GM12878 (cell line): Measurements from ENCODE around the gene NCL. TPM values are rescaled to one million over a fixed set of nuclear protein-coding genes. Genes with fewer than 3 reads are reported as not detected.

Experiments
- EP300 ChIP-seq, 2 experiments: fragments of 150-350 bp in 1 of 2; IDR thresholded peaks; 2 replicates each; pipeline ENCODE4 v1.6.1; 2011 to 2012; ENCODE audit warnings: low read depth in 2 of 2, low read length in 2 of 2, borderline replicate concordance in 1 of 2, improper control_type of control experiment in 1 of 2, inconsistent platforms in 1 of 2; ENCODE audit not compliant: control insufficient read depth in 1 of 2
- ESRRA ChIP-seq: IDR thresholded peaks from 2 replicates; pipeline ENCODE4 v1.6.1; 2012; ENCODE audit warnings: mild to moderate bottlenecking, low read length, improper control_type of control experiment
- EZH2 ChIP-seq: IDR thresholded peaks from 2 replicates; pipeline ENCODE4 v1.6.1; 2012; ENCODE audit warnings: low read depth, mild to moderate bottlenecking, control low read depth, inconsistent platforms, low read length, borderline replicate concordance; ENCODE audit not compliant: control insufficient read depth
- FOXM1 ChIP-seq: IDR thresholded peaks from 2 replicates; pipeline ENCODE4 v1.6.1; 2012; ENCODE audit warnings: low read depth, mild to moderate bottlenecking, inconsistent platforms, low read length, moderate library complexity
- KDM1A ChIP-seq: fragments of 200-600 bp; sonication (generic); IDR thresholded peaks from 2 replicates; pipeline ENCODE4 v1.6.1; 2016; ENCODE audit warnings: borderline replicate concordance
- NFXL1 ChIP-seq: fragments of 450-650 bp; IDR thresholded peaks from 2 replicates; pipeline ENCODE4 v1.6.1; 2017; ENCODE audit warnings: antibody characterized with exemption, mild to moderate bottlenecking, borderline replicate concordance
- RAD51 ChIP-seq: fragments of 450-650 bp; IDR thresholded peaks from 2 replicates; pipeline ENCODE4 v1.6.1; 2016; ENCODE audit warnings: moderate library complexity, mild to moderate bottlenecking, inconsistent platforms
- RELA ChIP-seq: fragments of 450-650 bp; IDR thresholded peaks from 2 replicates; pipeline ENCODE4 v1.8.0; 2014; ENCODE audit warnings: borderline replicate concordance; ENCODE audit not compliant: partially characterized antibody
- SMAD1 ChIP-seq: fragments of 450-650 bp; IDR thresholded peaks from 2 replicates; pipeline ENCODE4 v1.6.1; 2018; ENCODE audit warnings: mild to moderate bottlenecking, low read depth; ENCODE audit not compliant: partially characterized antibody
- SPI1 ChIP-seq: IDR thresholded peaks from 2 replicates; pipeline ENCODE4 v1.6.1; 2011; ENCODE audit warnings: low read depth, mild to moderate bottlenecking, low read length, moderate library complexity, borderline replicate concordance; ENCODE audit not compliant: insufficient read depth
- TAF1 ChIP-seq: IDR thresholded peaks from 2 replicates; pipeline ENCODE4 v1.6.1; 2011; ENCODE audit warnings: mild to moderate bottlenecking, low read depth, low read length, borderline replicate concordance
- polyA plus RNA-seq, 11 experiments: library from polyadenylated mRNA; depleted of rRNA in 4 of 11; unstranded in 6 of 11; stranded (reverse) in 5 of 11; fragments of >200 nt; fragmentation: Nextera tagmentation in 4 of 11; fragmentation: Illumina TruSeq in 1 of 11; extraction: Ambion mirVana in 4 of 11; extraction: Trizol in 1 of 11; gene quantifications; 1 replicate in 1 of 11; 2 replicates in 10 of 11; pipeline versions ENCODE4 v1.2.1 to v1.2.3, GENCODE V29; 2011 to 2016; ENCODE audit warnings: inconsistent platforms in 2 of 11, missing spikeins in 2 of 11, low read depth in 1 of 11
- total RNA-seq, 4 experiments: library from RNA; depleted of rRNA in 3 of 4; stranded (reverse); fragments of >200 nt in 3 of 4; fragmentation: Illumina TruSeq in 1 of 4; extraction: Trizol in 1 of 4; gene quantifications; 2 replicates each; pipeline versions ENCODE4 v1.2.1 to v1.2.3, GENCODE V29; 2013 to 2021
- TF ChIP-seq, protein P1 (sequence below): fragments of 450-650 bp; IDR thresholded peaks from 2 replicates; pipeline ENCODE4 v1.6.1; 2017; ENCODE audit warnings: mild to moderate bottlenecking, moderate library complexity
- TF ChIP-seq, protein P2 (sequence below), 3 experiments: IDR thresholded peaks in 2 of 3; conservative IDR thresholded peaks in 1 of 3; 2 replicates each; pipeline ENCODE4 v1.5.1; 2011; ENCODE audit warnings: low read depth in 3 of 3, low read length in 3 of 3, mild to moderate bottlenecking in 3 of 3, control low read depth in 2 of 3, moderate library complexity in 2 of 3, inconsistent platforms in 1 of 3, mixed read lengths in 1 of 3; ENCODE audit not compliant: control insufficient read depth in 2 of 3, insufficient read depth in 1 of 3; ENCODE audit errors: extremely low read depth in 1 of 3
- TF ChIP-seq, protein P3 (sequence below): fragments of 450-650 bp; conservative IDR thresholded peaks from 2 replicates; pipeline ENCODE4 v1.6.1; 2017; ENCODE audit warnings: mild to moderate bottlenecking, moderate library complexity

NCL gene
- total and polyA plus RNA-seq, 10 of the 15 experiments (the other 5 are each of a cell fraction or from before 2014, with no cell fraction given): 123 to 1,207 (median 529) TPM

DNA sequence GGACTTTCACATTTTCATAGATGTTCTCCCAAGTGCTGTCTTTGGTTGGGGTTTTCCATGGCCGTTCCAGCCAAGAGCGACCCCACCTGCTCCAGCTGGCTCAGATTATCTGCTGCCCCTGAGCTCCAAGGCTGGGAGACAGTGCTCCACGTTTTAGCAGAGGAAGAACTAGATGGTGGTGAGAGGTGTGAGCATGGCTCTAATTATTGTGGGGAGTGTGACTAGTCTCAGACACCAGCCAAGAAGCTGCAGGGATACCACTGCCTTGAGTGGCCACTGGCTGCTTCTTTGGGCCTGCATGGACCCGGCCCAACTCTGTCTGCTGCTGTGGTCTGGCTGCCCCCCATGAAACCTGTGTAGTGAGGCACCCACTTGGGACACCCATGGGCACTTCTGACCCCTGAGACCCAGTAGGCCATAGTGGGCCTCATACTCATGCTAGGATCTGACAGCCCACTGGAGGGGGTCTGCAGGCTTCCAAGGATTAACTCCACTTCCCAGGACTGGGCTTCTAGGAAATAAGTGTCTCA lies 2.8 kb upstream of the NCL start (continued):
- TF ChIP-seq, protein P1, sequence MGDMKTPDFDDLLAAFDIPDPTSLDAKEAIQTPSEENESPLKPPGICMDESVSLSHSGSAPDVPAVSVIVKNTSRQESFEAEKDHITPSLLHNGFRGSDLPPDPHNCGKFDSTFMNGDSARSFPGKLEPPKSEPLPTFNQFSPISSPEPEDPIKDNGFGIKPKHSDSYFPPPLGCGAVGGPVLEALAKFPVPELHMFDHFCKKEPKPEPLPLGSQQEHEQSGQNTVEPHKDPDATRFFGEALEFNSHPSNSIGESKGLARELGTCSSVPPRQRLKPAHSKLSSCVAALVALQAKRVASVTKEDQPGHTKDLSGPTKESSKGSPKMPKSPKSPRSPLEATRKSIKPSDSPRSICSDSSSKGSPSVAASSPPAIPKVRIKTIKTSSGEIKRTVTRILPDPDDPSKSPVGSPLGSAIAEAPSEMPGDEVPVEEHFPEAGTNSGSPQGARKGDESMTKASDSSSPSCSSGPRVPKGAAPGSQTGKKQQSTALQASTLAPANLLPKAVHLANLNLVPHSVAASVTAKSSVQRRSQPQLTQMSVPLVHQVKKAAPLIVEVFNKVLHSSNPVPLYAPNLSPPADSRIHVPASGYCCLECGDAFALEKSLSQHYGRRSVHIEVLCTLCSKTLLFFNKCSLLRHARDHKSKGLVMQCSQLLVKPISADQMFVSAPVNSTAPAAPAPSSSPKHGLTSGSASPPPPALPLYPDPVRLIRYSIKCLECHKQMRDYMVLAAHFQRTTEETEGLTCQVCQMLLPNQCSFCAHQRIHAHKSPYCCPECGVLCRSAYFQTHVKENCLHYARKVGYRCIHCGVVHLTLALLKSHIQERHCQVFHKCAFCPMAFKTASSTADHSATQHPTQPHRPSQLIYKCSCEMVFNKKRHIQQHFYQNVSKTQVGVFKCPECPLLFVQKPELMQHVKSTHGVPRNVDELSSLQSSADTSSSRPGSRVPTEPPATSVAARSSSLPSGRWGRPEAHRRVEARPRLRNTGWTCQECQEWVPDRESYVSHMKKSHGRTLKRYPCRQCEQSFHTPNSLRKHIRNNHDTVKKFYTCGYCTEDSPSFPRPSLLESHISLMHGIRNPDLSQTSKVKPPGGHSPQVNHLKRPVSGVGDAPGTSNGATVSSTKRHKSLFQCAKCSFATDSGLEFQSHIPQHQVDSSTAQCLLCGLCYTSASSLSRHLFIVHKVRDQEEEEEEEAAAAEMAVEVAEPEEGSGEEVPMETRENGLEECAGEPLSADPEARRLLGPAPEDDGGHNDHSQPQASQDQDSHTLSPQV: no peak
- TF ChIP-seq KDM1A (no peak), SMAD1 (no peak), EP300 (IDR thresholded peaks at IDR 0.05; ENCODE audit: borderline replicate concordance in 1 of 2, control insufficient read depth in 1 of 2, low read depth in 2 of 2, low read length in 2 of 2) (no peak), FOXM1 (no peak), EZH2 (no peak), NFXL1 (no peak), TAF1 (no peak), RAD51 (no peak), SPI1 (no peak), ESRRA (no peak), RELA (no peak)
- TF ChIP-seq, protein P2, sequence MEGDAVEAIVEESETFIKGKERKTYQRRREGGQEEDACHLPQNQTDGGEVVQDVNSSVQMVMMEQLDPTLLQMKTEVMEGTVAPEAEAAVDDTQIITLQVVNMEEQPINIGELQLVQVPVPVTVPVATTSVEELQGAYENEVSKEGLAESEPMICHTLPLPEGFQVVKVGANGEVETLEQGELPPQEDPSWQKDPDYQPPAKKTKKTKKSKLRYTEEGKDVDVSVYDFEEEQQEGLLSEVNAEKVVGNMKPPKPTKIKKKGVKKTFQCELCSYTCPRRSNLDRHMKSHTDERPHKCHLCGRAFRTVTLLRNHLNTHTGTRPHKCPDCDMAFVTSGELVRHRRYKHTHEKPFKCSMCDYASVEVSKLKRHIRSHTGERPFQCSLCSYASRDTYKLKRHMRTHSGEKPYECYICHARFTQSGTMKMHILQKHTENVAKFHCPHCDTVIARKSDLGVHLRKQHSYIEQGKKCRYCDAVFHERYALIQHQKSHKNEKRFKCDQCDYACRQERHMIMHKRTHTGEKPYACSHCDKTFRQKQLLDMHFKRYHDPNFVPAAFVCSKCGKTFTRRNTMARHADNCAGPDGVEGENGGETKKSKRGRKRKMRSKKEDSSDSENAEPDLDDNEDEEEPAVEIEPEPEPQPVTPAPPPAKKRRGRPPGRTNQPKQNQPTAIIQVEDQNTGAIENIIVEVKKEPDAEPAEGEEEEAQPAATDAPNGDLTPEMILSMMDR (IDR thresholded peaks at IDR 0.05 in 2 of 3, conservative IDR thresholded peaks at IDR 0.05 in 1 of 3; ENCODE audit: control insufficient read depth in 2 of 3, extremely low read depth in 1 of 3, insufficient read depth in 1 of 3, low read depth in 3 of 3, low read length in 3 of 3): no peak
- TF ChIP-seq, protein P3, sequence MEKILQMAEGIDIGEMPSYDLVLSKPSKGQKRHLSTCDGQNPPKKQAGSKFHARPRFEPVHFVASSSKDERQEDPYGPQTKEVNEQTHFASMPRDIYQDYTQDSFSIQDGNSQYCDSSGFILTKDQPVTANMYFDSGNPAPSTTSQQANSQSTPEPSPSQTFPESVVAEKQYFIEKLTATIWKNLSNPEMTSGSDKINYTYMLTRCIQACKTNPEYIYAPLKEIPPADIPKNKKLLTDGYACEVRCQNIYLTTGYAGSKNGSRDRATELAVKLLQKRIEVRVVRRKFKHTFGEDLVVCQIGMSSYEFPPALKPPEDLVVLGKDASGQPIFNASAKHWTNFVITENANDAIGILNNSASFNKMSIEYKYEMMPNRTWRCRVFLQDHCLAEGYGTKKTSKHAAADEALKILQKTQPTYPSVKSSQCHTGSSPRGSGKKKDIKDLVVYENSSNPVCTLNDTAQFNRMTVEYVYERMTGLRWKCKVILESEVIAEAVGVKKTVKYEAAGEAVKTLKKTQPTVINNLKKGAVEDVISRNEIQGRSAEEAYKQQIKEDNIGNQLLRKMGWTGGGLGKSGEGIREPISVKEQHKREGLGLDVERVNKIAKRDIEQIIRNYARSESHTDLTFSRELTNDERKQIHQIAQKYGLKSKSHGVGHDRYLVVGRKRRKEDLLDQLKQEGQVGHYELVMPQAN: no peak
- TF ChIP-seq, all 136 proteins: peak for 0
